Testis (tissue), 2 donors: Measurements from ENCODE around the gene ERP27.

Source experiments
- POLR2A ChIP-seq: fragments of 450-650 bp; IDR thresholded peaks from one replicate; pipeline ENCODE4 v1.6.1; 2017; ENCODE audit warnings: antibody characterized with exemption, mild to moderate bottlenecking, moderate library complexity
- TF ChIP-seq, protein P1 (sequence below), 3 experiments: fragments of 450-650 bp in 2 of 3; fragments of 200-600 bp in 1 of 3; sonication (generic) in 1 of 3; IDR thresholded peaks; one replicate each; pipeline ENCODE4 v1.5.1; 2016 to 2019; ENCODE audit warnings: antibody characterized with exemption in 3 of 3, mild to moderate bottlenecking in 2 of 3, moderate library complexity in 1 of 3

DNA sequence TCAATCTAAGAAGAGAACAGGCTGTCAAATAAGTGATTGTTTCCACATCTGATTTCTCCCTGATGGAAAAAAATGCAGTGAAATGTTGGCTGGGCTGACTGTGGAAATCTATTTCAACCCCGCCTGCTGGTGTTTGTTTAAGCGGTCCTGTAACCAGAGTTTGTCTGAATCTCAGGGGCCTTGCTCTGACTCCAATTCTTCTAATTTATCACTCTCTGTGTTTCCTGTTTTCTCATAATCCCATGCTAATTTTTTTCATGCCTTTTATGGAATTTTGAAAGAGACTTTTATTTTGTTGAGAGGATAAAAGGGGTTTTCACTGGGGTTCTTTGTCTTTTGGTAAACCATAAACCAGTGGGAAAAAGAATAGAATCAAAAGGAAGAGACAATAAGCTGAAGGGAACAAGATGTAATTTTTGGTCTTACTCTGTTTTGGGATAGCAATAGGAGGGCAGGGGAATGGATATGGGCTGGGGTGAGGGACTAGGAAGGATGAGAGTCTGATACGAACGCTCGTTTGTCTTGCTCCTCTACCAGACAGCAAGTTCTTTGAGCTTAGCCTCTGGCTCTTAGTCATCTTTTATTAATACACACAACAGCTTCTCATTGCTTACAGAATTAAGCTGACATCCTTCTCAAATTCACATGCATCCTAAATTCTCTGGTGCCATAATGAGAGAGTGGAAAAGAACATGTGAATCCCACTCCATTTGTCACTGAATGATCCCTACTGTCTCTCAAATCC, 44.7 kb downstream of the ERP27 start:
- no peak for TF ChIP-seq POLR2A
- TF ChIP-seq, protein P1, sequence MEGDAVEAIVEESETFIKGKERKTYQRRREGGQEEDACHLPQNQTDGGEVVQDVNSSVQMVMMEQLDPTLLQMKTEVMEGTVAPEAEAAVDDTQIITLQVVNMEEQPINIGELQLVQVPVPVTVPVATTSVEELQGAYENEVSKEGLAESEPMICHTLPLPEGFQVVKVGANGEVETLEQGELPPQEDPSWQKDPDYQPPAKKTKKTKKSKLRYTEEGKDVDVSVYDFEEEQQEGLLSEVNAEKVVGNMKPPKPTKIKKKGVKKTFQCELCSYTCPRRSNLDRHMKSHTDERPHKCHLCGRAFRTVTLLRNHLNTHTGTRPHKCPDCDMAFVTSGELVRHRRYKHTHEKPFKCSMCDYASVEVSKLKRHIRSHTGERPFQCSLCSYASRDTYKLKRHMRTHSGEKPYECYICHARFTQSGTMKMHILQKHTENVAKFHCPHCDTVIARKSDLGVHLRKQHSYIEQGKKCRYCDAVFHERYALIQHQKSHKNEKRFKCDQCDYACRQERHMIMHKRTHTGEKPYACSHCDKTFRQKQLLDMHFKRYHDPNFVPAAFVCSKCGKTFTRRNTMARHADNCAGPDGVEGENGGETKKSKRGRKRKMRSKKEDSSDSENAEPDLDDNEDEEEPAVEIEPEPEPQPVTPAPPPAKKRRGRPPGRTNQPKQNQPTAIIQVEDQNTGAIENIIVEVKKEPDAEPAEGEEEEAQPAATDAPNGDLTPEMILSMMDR (IDR thresholded peaks at IDR 0.05), result no peak
